ENCODE measurements around the gene SP8.
"Not testable (repeated sequence)": the region's sequence is repeated elsewhere in the genome, so short reads cannot be mapped to it uniquely, and the experiment has no call there.

Gene SP8

GRCh38 chr7:20786779-20787659 is at the start of gene SP8:
Gene SP8, minus strand, starts transcription at chr7:20786886. Its CDS starts 88 bp downstream, at chr7:20786798.
- DNase-seq (ENCODE audit: low read depth) = no peak

GRCh38 chr7:20836424-20836823 is 49.7 kb upstream of the SP8 start:
- DNase-seq (ENCODE audit: low read depth) = not testable (repeated sequence)

- DNase-seq (ENCODE audit: low read depth) = no peak
These were observed 48.5 kb upstream of the SP8 start for GRCh38 chr7:20835111-20835750.

- no peak for DNase-seq (ENCODE audit: low read depth)
These were observed 48.0 kb upstream of the SP8 start for GRCh38 chr7:20834656-20835055.

GRCh38 chr7:20831956-20832355 is 45.3 kb upstream of the SP8 start:
- DNase-seq (ENCODE audit: low read depth) = no peak

GRCh38 chr7:20831451-20831850 is 44.8 kb upstream of the SP8 start:
- DNase-seq (ENCODE audit: low read depth) = no peak

- no peak for DNase-seq (ENCODE audit: low read depth)
These were observed 42.3 kb upstream of the SP8 start for GRCh38 chr7:20828947-20829346.

- DNase-seq (ENCODE audit: low read depth) = no peak
These were observed 40.5 kb upstream of the SP8 start for GRCh38 chr7:20827172-20827571.

GRCh38 chr7:20826243-20826642 is 39.6 kb upstream of the SP8 start:
- DNase-seq (ENCODE audit: low read depth) = no peak

- DNase-seq (ENCODE audit: low read depth) = no peak
These were observed 38.9 kb upstream of the SP8 start for GRCh38 chr7:20825555-20825954.

GRCh38 chr7:20821390-20821789 is 34.7 kb upstream of the SP8 start:
- not testable (repeated sequence) for DNase-seq (ENCODE audit: low read depth)

GRCh38 chr7:20816372-20816959 is 29.8 kb upstream of the SP8 start:
- no peak for DNase-seq (ENCODE audit: low read depth)

- DNase-seq (ENCODE audit: low read depth) = no peak
These were observed 17.7 kb upstream of the SP8 start for GRCh38 chr7:20804345-20804744.

- no peak for DNase-seq (ENCODE audit: low read depth)
These were observed 13.1 kb upstream of the SP8 start for GRCh38 chr7:20799566-20800366.

- DNase-seq (ENCODE audit: low read depth) = no peak
These were observed 12.0 kb upstream of the SP8 start for GRCh38 chr7:20798694-20799121.

GRCh38 chr7:20798081-20798693 is 11.5 kb upstream of the SP8 start:
- no peak for DNase-seq (ENCODE audit: low read depth)

GRCh38 chr7:20797462-20798080 is 10.9 kb upstream of the SP8 start:
- DNase-seq (ENCODE audit: low read depth) = no peak

GRCh38 chr7:20797042-20797461 is 10.4 kb upstream of the SP8 start:
- DNase-seq (ENCODE audit: low read depth) = no peak

GRCh38 chr7:20796500-20796899 is 9.8 kb upstream of the SP8 start:
- DNase-seq (ENCODE audit: low read depth) = no peak

- no peak for DNase-seq (ENCODE audit: low read depth)
These were observed 9.2 kb upstream of the SP8 start for GRCh38 chr7:20795881-20796280.

GRCh38 chr7:20795361-20795760 is 8.7 kb upstream of the SP8 start:
- no peak for DNase-seq (ENCODE audit: low read depth)
